Lower leg skin (tissue), 4 donors: ENCODE data around the gene KIRREL2. TPM values are rescaled to one million over a fixed set of nuclear protein-coding genes. Genes with fewer than 3 reads are reported as not detected.

Experiments
- DNase-seq, 2 donors: peaks; one replicate each; pipeline ENCODE4 v3.0.0-alpha.2; 2019; ENCODE audit warnings: low spot score in 2 of 2
- H3K4me3 ChIP-seq: fragments of 200-600 bp; sonication (generic); 2 replicates; pipeline ENCODE4 v1.5.1; 2017; ENCODE audit warnings: mild to moderate bottlenecking, low read depth; ENCODE audit not compliant: poor library complexity, severe bottlenecking
- POLR2A ChIP-seq, 2 donors: fragments of 450-650 bp; IDR thresholded peaks; one replicate each; pipeline ENCODE4 v1.6.1; 2016 to 2017; ENCODE audit warnings: antibody characterized with exemption in 2 of 2, mild to moderate bottlenecking in 1 of 2, moderate library complexity in 1 of 2
- WGBS, 2 donors: methylation state at CpG; one replicate each; pipeline ENCODE4 v1.1.5; 2018; 5-methylcytosine and 5-hydroxymethylcytosine counted together
- intact Hi-C: fragments of 100-400 bp; cut with DNase I; formaldehyde crosslinking; loops from one replicate; pipeline ENCODE4 v1.15.0; 2023; ENCODE audit warnings: low total_unique reads
- total RNA-seq, 4 donors: library from RNA; depleted of rRNA; stranded (reverse); fragments of >200 nt; gene quantifications; one replicate each; pipeline ENCODE4 v1.1.0, GENCODE V29; 2016
- TF ChIP-seq, protein P1 (sequence below), 3 donors: fragments of 450-650 bp; IDR thresholded peaks; one replicate each; pipeline ENCODE4 v1.5.1; 2016; ENCODE audit warnings: antibody characterized with exemption in 3 of 3, mild to moderate bottlenecking in 3 of 3, moderate library complexity in 2 of 3

The KIRREL2 gene
- total RNA-seq, 4 donors from 2014 or later, result 0.32 TPM; not detected in 3

DNA sequence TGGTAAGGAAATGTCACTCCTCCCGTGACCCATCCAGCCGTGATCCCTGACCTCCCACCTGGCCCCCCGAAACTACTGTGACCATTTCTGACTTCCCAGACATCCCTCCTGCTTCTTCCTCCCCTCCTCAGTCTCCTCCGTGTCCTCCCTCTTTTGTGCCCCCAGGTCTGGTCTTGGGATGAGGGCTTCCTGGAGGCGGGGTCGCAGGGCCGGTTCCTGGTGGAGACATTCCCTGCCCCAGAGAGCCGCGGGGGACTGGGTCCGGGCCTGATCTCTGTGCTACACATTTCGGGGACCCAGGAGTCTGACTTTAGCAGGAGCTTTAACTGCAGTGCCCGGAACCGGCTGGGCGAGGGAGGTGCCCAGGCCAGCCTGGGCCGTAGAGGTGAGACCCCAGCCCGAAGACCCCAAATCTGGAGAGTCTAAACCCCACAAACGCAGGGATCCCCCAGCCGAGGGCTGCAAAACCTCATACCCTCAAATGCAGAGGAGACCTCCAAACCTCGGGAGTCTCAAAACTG, 5.0 kb downstream of the KIRREL2 start:
- 57 to 63% methylated on average over 19 of the region's 19 CpGs for WGBS, 2 donors

DNA sequence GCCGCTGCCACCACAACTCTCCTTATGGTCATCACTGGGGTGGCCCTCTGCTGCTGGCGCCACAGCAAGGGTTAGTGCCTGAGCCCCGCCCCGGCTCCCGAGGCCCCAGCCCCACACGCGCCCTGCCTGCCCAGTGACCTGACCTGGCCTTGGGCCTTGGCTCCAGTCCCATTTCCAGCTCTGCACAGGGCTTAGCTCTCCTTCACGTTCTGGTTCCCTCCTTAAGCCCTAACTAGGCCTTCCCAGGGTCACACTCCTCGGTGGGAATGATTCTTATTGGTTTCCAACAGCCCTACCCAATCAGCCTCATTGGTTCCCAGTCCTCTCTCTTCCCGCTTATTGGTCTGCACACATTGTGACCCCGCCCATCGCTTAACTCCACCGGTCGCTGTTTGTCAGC, 5.8 kb downstream of the KIRREL2 start:
- TF ChIP-seq POLR2A (IDR thresholded peaks at IDR 0.05), result no peak
- TF ChIP-seq, protein P1, sequence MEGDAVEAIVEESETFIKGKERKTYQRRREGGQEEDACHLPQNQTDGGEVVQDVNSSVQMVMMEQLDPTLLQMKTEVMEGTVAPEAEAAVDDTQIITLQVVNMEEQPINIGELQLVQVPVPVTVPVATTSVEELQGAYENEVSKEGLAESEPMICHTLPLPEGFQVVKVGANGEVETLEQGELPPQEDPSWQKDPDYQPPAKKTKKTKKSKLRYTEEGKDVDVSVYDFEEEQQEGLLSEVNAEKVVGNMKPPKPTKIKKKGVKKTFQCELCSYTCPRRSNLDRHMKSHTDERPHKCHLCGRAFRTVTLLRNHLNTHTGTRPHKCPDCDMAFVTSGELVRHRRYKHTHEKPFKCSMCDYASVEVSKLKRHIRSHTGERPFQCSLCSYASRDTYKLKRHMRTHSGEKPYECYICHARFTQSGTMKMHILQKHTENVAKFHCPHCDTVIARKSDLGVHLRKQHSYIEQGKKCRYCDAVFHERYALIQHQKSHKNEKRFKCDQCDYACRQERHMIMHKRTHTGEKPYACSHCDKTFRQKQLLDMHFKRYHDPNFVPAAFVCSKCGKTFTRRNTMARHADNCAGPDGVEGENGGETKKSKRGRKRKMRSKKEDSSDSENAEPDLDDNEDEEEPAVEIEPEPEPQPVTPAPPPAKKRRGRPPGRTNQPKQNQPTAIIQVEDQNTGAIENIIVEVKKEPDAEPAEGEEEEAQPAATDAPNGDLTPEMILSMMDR (IDR thresholded peaks at IDR 0.05), result no peak
- no peak overlapping the region for H3K4me3 ChIP-seq
- intact Hi-C loops, result no loop called here
- 80 to 82% methylated on average over 14 of the region's 14 CpGs for WGBS, 2 donors
- no peak for DNase-seq

More for the DNA sequence above, 5.0 kb downstream of the KIRREL2 start:
- DNase-seq, result no peak
- no peak for TF ChIP-seq POLR2A (IDR thresholded peaks at IDR 0.05)
- TF ChIP-seq, protein P1 (IDR thresholded peaks at IDR 0.05), result no peak
- intact Hi-C loops, result no loop called here
- H3K4me3 ChIP-seq, result no peak overlapping the region

GRCh38 chr19:35863018-35863417, 6.3 kb downstream of the KIRREL2 start:
- intact Hi-C loops, result no loop called here
- DNase-seq, result no peak
- no peak overlapping the region for H3K4me3 ChIP-seq
- WGBS, 2 donors, result 87% methylated on average over 5 of the region's 5 CpGs
- no peak for TF ChIP-seq POLR2A (IDR thresholded peaks at IDR 0.05)
- TF ChIP-seq, protein P1 (IDR thresholded peaks at IDR 0.05), result no peak

DNA sequence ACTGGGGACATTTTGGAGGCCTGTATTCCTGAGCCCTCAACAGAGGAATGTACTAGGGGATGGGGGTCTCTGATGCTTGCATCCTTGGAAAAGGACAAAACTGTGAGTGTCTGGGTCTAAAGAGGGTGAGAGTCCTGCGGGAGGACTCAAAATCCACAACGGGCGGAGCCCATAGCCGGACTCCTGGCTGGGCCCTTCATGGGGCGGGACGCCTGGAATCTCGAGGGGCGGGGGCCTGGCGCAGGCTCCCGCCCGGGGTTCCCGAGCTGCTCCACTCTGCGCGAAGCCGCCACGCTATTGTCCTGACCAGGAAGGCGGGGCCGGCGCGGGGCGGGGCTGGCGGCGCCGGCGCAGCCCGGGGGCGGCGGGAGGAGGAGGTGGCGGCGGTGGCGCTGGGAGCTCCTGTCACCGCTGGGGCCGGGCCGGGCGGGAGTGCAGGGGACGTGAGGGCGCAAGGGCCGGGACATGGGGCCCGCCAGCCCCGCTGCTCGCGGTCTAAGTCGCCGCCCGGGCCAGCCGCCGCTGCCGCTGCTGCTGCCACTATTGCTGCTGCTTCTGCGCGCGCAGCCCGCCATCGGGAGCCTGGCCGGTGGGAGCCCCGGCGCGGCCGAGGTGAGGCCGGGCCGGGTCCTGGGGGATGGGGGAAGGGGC, 11.6 kb downstream of the KIRREL2 start, which contains the start of gene APLP1:
Gene APLP1, plus strand, starts transcription at position 403 of the 651 bp plus-strand sequence. Its CDS starts 63 bp downstream, at position 466.
- TF ChIP-seq, protein P1 (IDR thresholded peaks at IDR 0.05), result no peak
- TF ChIP-seq POLR2A (IDR thresholded peaks at IDR 0.05), result no peak
- peak in 1 of 2 donors; percentile 25 for DNase-seq
- intact Hi-C loops, result no loop called here
- no peak within 1 kb of the TSS for H3K4me3 ChIP-seq
- WGBS, 2 donors, result 0 to 2% methylated on average over 13 to 43 of the region's 60 CpGs

GRCh38 chr19:35868823-35869326, 12.2 kb downstream of the KIRREL2 start:
- no peak overlapping the region for H3K4me3 ChIP-seq
- intact Hi-C loops, result no loop called here
- TF ChIP-seq, protein P1 (IDR thresholded peaks at IDR 0.05), result no peak
- no peak for TF ChIP-seq POLR2A (IDR thresholded peaks at IDR 0.05)
- no peak for DNase-seq
- 4 to 8% methylated on average over 4 to 12 of the region's 15 CpGs for WGBS, 2 donors
